ENCODE data around the gene POLN. TPM values are rescaled to one million over a fixed set of nuclear protein-coding genes. Genes with fewer than 3 reads are reported as not detected.
"Not testable (repeated sequence)": the region's sequence is repeated elsewhere in the genome, so short reads cannot be mapped to it uniquely, and the experiment has no call there.

The POLN gene
- total RNA-seq, 4 donors from 2014 or later = 0.91 to 8.0 (median 1.2) TPM

DNA sequence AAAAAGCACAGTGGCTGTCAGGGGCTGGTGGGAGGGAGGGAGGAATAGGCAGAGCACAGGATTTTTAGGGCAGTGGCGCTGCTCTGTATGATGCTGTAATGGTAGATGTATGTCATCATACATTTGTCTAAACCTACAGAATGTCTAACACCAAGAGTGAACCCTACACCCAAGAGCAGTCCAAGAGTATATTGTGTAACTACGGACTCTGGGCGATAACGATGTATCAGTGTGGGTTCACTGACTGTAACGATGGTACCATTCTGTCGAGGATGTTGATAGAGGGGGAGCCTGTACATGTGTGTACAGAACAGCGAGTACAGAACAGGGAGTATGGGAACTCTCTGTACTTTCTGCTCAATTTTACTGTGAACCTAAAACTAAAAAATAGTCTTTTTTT, 76.5 kb downstream of the POLN start:
- no peak for DNase-seq (ENCODE audit: low spot score in 2 of 2)
- TF ChIP-seq POLR2AphosphoS5 (IDR thresholded peaks at IDR 0.05) (no peak), EP300 (IDR thresholded peaks at IDR 0.05) (no peak), POLR2A (IDR thresholded peaks at IDR 0.05) (no peak)
- TF ChIP-seq, protein P1, sequence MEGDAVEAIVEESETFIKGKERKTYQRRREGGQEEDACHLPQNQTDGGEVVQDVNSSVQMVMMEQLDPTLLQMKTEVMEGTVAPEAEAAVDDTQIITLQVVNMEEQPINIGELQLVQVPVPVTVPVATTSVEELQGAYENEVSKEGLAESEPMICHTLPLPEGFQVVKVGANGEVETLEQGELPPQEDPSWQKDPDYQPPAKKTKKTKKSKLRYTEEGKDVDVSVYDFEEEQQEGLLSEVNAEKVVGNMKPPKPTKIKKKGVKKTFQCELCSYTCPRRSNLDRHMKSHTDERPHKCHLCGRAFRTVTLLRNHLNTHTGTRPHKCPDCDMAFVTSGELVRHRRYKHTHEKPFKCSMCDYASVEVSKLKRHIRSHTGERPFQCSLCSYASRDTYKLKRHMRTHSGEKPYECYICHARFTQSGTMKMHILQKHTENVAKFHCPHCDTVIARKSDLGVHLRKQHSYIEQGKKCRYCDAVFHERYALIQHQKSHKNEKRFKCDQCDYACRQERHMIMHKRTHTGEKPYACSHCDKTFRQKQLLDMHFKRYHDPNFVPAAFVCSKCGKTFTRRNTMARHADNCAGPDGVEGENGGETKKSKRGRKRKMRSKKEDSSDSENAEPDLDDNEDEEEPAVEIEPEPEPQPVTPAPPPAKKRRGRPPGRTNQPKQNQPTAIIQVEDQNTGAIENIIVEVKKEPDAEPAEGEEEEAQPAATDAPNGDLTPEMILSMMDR (IDR thresholded peaks at IDR 0.05) = no peak
- WGBS = 96% methylated on average over 7 of the region's 7 CpGs

GRCh38 chr4:2163311-2163821, 78.6 kb downstream of the POLN start:
- Histone ChIP-seq H3K4me3 (no peak overlapping the region), H3K27me3 (no peaks in the 10 kb centered on the region), H3K27ac (no peak overlapping the region), H3K4me1 (no peaks in the 10 kb centered on the region), H3K36me3 (no peaks in the 10 kb centered on the region), H3K9me3 (no peaks in the 10 kb centered on the region)
- TF ChIP-seq POLR2AphosphoS5 (IDR thresholded peaks at IDR 0.05) (no peak), POLR2A (IDR thresholded peaks at IDR 0.05) (no peak)
- no peak for DNase-seq (ENCODE audit: low spot score in 2 of 2)
- 88% methylated on average over 19 of the region's 19 CpGs for WGBS

More for the DNA sequence above, 76.5 kb downstream of the POLN start:
- Histone ChIP-seq H3K4me1 (no peaks in the 10 kb centered on the region), H3K36me3 (peaks cover 13% of the 10 kb centered on the region), H3K27ac (no peak overlapping the region), H3K27me3 (no peaks in the 10 kb centered on the region), H3K9me3 (no peaks in the 10 kb centered on the region), H3K4me3 (no peak overlapping the region)

DNA sequence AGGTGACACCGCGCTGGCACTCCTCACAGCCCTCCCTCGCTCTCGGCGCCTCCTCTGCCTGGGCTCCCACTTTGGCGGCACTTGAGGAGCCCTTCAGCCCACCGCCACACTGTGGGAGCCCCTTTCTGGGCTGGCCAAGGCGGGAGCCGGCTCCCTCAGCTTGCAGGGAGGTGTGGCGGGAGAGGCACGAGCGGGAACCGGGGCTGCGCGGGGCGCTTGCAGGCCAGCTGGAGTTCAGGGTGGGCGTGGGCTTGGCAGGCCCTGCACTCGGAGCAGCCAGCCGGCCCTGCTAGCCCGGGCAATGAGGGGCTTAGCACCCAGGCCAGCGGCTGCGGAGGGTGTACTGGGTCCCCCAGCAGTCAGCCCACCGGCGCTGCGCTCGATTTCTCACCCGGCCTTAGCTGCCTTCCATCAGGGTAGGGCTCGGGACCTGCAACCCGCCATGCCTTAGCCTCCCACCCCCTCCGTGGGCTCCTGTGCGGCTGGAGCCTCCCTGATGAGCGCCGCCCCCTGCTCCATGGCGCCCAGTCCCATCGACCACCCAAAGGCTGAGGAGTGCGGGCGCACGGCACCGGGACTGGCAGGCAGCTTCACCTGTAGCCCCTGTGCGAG, 80.7 kb downstream of the POLN start:
- not testable (repeated sequence) for H3K4me3 ChIP-seq; H3K27ac ChIP-seq; H3K27me3 ChIP-seq; H3K9me3 ChIP-seq; DNase-seq (ENCODE audit: low spot score in 2 of 2); H3K36me3 ChIP-seq; H3K4me1 ChIP-seq
- 97% methylated on average over 7 of the region's 40 CpGs for WGBS

GRCh38 chr4:2159931-2160330, 82.0 kb downstream of the POLN start:
- no peaks in the 10 kb centered on the region for H3K9me3 ChIP-seq
- WGBS = 52% methylated on average over 2 of the region's 2 CpGs
- no peak for TF ChIP-seq POLR2A (IDR thresholded peaks at IDR 0.05)
- TF ChIP-seq, protein P1 (IDR thresholded peaks at IDR 0.05) = no peak
- no peak for TF ChIP-seq POLR2AphosphoS5 (IDR thresholded peaks at IDR 0.05)
- TF ChIP-seq EP300 (IDR thresholded peaks at IDR 0.05) = no peak
- DNase-seq (ENCODE audit: low spot score in 2 of 2) = no peak
- H3K36me3 ChIP-seq = no peaks in the 10 kb centered on the region
- H3K27me3 ChIP-seq = no peaks in the 10 kb centered on the region
- H3K4me1 ChIP-seq = no peaks in the 10 kb centered on the region
- H3K27ac ChIP-seq = no peak overlapping the region
- no peak overlapping the region for H3K4me3 ChIP-seq

- WGBS = 92% methylated on average over 7 of the region's 7 CpGs
- no peak for DNase-seq (ENCODE audit: low spot score in 2 of 2)
Measured at GRCh38 chr4:2155246-2155645, 86.7 kb downstream of the POLN start.

GRCh38 chr4:2154215-2154740, 87.6 kb downstream of the POLN start:
- 73% methylated on average over 2 of the region's 2 CpGs for WGBS
- no peak for DNase-seq (ENCODE audit: low spot score in 2 of 2)
- Histone ChIP-seq H3K4me3 (no peak overlapping the region), H3K4me1 (no peaks in the 10 kb centered on the region), H3K36me3 (no peaks in the 10 kb centered on the region), H3K9me3 (no peaks in the 10 kb centered on the region), H3K27ac (no peak overlapping the region), H3K27me3 (no peaks in the 10 kb centered on the region)
- TF ChIP-seq, protein P1 (IDR thresholded peaks at IDR 0.05) = no peak
- TF ChIP-seq POLR2A (IDR thresholded peaks at IDR 0.05) (no peak), POLR2AphosphoS5 (IDR thresholded peaks at IDR 0.05) (no peak), EP300 (IDR thresholded peaks at IDR 0.05) (no peak)

More at GRCh38 chr4:2155246-2155645, 86.7 kb downstream of the POLN start:
- no peak overlapping the region for H3K27ac ChIP-seq
- no peak overlapping the region for H3K4me3 ChIP-seq
- no peaks in the 10 kb centered on the region for H3K36me3 ChIP-seq
- TF ChIP-seq EP300 (IDR thresholded peaks at IDR 0.05) (no peak), POLR2AphosphoS5 (IDR thresholded peaks at IDR 0.05) (no peak), POLR2A (IDR thresholded peaks at IDR 0.05) (no peak)
- TF ChIP-seq, protein P1 (IDR thresholded peaks at IDR 0.05) = no peak
- H3K9me3 ChIP-seq = no peaks in the 10 kb centered on the region
- no peaks in the 10 kb centered on the region for H3K27me3 ChIP-seq
- H3K4me1 ChIP-seq = no peaks in the 10 kb centered on the region
